Smooth muscle cell of the brain vasculature (primary cell): ENCODE data around the gene EFCAB10.
"Not testable (repeated sequence)": the region's sequence is repeated elsewhere in the genome, so short reads cannot be mapped to it uniquely, and the experiment has no call there.

ENCODE experiments used
- DNase-seq: peaks from one replicate; pipeline ENCODE4 v3.0.0-alpha.2; 2012; ENCODE audit warnings: low read depth, low spot score

The EFCAB10 gene

DNA sequence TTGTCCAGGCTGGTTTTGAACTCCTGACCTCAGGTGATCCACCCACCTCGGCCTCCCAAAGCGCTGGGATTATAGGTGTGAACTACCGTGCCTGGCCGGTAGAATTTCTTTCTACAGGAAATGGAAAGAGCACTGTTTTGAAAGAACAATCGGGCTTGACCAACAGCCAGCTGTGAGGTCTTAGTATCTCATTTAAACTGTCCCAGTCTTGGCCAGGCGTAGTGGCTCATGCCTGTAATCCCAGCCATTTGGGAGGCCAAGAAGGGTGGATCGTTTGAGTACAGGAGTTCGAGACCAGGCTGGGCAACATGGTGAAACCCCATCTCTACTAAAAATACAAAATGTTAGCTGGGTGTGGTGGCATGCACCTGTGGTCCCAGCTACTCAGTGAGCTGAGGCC lies 17.8 kb upstream of the EFCAB10 start:
- not testable (repeated sequence) for DNase-seq

DNA sequence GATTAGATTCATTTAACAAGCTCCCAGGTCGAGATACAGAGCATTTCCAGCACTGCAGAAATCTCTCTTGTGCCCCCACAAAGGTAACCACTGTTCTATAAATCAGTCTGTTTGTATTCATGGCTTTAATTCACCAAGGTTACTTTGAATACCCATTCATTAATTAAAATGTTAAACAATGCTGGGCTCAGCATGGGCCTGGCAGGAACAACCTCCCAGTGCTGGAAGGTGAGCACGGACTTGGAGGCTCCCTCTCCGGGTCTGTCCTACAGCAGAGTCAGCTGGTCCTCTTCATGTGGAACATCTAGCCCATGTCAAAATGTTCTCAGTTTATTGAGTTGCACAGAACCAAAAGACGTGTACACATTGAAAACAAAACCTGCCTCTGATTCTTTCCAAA lies 15.6 kb upstream of the EFCAB10 start:
- no peak for DNase-seq

DNA sequence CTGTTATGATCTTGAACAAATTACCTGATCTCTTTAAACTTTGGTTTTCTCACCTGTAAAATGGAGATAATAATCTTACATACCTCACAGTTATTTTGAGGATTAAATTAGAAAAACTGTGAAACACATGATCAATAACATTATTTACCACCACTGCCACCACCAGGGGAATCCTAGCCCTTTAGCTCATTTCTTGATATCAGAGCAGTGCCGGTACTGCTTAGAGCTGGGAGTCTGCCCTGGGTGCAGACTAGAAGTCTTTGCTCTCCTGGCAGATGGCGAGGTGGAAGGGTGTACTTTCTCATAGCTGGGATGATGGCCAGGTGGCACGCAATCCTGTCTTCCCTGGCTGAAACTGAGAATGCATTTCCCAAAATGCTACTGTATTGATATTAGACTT lies 12.7 kb upstream of the EFCAB10 start:
- no peak for DNase-seq

DNA sequence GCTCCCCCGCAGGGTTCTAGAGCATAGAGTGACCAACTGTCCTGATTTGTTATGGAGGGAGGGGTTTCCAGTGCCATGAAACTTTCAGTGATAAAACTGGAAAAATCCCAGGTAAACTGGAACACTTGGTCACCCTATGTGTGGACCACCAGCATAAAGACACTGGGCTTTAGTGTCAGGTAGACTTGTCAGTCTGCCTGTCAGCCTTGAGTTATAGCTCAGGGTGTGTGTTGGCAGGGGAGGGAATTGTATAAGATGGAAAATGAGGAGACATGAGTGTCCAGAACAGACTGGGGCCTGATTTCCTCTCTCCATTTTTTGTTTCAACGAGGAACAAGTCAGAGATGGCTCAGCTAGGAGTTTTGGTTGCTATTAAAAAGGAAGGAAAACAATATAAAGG lies 10.2 kb upstream of the EFCAB10 start:
- no peak for DNase-seq

DNA sequence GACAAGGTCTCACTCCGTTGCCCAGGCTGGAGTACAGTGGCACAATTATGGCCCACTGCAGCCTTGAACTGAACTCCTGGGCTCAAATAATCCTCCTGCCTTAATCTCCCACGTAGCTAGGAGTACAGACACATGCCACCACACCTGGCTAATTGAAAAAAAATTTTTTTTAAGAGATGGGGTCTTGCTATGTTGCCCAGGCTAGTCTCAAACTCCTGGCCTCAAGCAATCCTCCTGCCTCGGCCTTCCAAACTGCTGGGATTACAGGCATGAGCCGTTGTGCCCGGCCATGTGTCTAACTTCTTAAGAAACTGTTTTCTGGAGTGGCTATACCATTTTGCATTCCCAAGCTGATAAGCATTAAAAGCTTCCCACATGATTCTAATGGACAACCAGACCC lies 9.5 kb upstream of the EFCAB10 start:
- no peak for DNase-seq

DNA sequence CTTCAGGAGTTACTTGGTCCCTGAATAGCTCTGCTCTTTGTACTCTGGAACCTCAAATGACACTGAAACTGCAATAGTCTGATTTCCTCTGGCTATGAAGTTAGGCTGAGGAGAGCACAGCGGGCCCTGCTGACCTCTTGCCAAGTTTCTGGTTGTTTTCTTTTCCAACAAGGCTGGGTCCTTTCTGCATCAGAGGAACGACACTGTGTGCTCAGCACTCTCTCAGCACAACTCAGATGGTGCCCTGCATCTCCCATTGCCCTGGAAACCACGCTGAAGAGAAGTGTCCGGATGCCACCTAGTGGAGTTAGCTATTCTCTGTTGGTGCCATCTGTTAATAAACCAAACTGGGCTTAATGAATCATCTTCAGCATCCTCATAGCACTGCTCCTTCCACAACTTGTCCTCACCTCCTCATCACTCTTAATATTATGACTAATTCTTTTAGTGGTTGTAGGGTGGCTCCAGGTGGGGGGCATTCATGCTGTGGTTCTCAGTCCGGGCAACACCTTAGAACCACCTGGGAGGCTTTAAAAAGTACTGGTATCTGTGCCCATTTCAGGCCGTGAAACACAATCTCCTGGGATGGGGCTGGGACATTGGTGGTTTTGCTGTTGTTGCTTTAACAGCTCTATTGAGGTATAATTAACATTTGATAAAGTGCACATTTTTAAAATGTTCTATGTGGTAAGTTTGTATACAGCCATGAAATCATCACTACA lies 8.2 kb upstream of the EFCAB10 start:
- peak; percentile 73 for DNase-seq

DNA sequence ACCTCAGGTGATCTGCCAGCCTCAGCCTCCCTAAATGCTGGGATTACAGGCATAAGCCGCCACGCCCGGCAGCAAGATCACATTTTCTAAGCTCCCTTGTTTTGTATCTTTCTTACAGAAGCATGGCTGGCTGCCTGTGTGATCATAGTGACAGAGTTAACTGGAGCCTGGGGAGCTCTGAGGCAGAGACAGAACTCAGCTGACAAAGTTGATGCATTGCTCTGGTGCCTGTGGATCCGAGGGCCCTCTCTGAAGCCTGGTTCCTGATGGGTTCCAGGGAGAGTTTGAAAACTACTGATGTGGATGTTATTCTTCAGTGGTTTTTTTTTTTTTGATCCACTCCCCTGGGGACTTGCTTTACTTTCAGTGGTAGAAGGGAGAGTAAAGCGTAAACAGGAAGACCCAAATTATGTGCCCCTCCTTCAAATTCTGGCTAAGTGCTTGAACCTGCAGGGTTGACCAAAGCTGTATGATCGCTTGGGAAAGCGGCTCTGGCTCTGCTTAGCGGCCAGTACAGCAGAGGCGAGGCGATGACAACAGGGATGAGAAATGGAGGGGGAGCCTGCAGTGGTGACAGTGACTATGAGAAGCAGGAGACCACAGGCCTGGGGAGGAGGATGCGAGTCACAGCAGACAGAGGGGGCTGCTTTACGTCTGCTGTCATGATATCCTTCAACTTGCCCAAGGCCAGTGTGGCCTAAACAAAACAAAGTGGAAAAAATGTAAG lies 6.8 kb upstream of the EFCAB10 start:
- no peak for DNase-seq

DNA sequence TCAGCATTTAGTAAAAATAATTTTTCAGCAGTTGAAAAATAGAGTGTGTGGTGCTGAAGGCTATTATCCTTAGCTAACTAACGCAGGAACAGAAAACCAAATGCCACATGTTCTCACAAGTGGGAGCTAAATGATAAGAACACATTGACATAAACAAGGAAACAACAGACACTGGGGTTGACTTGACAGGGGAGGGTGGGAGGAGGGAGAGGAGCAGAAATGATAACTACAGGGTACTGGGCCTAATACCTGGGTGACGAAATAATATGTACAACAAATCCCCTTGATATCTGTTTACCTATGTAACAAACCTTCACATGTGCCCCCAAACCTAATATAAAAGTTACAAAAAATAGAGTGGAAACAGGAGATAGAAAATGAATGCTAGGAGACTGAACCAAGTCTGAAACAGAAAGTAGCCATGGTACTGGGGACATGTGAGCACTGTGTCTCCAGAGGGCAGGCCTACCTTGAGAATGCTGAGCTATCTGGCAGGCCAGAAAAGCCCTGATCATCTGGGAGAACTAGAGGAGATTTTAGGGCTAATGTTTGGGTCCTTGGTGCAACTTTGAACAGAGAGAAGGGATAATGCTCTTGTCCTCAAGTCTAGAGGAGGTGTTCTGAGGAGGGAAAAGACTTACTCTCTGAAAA lies 4.7 kb upstream of the EFCAB10 start:
- no peak for DNase-seq

DNA sequence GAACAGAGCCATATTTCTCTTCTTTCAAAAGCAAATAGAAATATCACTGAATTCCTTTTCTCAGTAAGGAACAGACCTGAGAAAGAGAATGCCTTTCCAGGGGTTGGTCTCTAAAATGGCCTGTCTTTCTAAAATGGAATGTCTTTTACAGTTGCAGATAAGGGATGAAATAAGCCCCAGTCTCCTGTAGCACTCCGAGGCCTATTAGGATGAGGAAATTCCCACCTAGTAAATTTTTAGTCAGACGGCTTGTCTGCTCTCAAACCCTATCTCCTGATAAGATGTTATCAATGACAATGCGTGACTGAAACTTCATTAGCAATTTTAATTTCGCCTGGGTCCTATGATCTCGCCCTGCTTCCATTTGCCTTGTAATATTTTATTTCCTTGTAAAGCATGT lies 2.9 kb upstream of the EFCAB10 start:
- no peak for DNase-seq

DNA sequence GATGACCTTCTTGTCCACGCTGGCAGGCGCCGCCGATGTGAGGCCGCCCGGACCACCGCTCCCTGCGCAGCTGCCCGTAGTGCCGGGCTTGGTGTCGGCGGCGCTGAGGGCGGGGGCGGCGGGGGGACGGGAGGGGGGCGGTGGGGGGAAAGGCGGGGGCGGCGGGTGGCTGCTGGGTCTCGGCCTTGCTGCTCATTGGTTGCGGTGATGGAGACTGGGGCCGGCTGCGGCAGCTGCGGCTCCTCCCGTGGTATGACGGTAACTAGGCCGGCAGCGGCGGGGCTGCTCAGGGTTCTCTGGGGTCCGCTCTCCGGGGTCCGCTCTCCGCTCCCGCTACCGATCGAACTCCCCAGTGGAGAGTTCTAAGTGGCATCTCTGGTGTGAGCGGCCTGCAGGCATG lies 1.8 kb upstream of the EFCAB10 start:
- no peak for DNase-seq

DNA sequence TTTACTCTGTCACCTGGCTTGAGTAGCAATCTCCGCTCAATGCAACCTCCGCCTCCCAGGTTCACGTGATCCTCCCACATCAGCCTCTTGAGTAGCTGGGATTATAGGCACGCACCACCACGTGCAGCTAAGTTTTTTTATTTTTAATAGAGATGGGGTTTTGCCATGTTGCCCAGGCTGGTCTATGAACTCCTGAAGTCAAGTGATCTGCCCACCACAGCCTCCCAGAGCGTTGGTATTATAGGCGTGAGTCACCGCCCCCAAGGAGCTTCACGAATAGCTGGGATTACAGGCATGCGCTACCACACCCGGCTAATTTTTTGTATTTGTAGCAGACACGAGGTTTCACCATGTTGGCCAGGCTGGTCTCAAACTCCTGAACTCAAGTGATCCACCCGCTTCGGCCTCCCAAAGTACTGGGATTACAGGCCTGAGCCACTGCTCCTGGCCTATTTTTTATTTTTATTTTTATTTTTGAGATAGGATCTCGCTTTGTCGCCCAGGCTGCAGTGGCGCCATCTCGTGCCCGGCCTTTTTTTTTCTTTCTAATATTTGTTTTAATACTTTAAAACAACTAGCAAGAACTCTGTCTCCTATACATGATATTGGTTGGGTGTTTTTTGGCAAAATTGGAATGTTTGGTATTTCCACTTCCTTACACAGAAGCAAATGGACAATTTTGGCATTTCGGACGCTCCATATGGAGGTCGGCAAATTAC lies 1.1 kb downstream of the EFCAB10 start:
- no peak for DNase-seq

DNA sequence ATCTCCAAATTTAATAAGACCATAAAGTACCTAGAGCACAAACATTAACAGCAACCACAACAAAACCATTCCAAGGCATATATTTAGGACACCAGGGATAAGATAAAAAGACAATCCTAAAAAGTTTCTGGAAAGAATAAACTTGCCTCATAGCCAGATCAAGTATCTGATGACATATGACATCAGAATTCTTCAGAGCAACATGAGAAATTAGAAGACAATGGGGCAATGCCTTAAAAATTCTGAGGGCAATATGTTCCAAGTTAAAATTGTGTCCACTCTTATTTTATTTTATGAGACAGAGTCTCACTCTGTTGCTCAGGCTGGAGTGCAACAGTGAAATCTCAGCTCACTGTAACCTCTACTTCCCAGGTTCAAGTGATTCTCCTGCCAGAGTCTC lies 2.8 kb downstream of the EFCAB10 start:
- DNase-seq = no peak

DNA sequence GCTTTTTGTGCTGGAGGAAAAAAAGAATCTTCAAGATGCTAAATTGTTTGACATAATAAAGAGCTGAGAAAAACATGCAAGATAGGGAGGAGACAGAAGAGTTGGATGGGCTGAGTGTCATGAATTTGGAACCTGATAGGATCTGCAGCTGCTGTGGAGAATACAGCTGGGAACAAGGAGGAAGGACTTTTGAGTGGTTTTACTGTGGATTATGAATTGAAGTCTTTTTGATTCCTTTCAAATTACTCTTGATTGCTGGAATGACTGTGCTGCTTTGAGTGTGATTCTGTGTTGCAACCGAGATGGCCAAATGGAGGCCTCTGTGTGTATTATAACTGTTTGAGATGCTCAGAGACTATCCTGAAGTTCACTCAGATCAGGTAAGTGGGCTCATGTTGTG lies 4.0 kb downstream of the EFCAB10 start:
- no peak for DNase-seq

DNA sequence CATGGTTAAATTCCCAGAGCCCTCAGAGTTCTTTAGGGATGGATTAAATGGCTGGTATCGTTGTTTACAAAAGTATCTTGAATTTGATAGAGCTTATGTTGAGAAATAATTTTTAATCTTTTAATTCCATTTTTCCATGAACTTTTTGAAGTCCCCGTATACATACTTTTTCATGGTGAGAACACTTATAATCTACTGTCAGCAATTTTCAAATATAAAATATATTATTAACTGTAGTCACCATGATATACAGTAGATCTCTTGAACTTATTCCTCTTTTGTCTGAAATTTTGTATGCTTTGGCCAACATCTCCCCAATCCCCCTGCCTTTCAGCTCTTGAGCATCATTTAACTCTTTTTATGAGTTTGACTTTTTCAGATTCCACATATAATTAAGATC lies 9.4 kb downstream of the EFCAB10 start:
- no peak for DNase-seq

DNA sequence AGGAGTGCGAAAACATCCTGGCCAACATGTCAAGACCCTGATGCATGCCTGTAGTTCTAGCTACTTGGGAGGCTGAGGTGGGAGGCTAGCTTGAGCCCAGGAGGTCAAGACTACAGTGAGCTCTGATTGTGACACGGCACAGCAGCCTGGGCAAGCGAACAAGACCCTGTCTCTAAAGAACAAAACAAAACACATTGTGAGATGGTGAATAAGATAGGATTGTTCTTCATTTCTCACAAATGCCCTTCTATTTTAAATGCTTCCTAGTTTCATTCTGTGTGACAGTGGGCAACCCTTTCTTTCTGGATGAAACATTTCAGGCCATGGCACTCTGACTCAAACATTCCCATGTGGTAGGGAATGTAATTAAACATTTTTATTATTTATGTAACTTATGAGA lies 13.5 kb downstream of the EFCAB10 start:
- no peak for DNase-seq

DNA sequence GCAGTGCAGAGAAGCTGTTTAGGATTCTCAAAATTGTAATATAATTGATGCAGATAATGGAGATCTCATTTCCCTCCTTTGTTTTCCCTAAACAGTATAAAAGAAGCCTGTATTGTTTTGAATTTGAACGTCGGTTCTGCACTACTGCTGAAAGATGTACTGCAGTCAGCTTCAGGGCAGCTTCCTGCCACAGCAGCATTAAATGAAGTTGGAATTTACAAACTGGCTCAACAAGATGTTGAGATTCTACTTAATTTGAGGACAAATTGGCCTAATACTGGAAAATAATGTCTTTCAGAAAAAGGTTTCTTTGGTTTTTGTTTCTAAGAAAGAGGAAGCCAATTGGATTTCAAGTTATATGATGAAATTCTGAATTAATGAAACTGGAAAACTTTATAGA lies 14.3 kb downstream of the EFCAB10 start:
- no peak for DNase-seq

DNA sequence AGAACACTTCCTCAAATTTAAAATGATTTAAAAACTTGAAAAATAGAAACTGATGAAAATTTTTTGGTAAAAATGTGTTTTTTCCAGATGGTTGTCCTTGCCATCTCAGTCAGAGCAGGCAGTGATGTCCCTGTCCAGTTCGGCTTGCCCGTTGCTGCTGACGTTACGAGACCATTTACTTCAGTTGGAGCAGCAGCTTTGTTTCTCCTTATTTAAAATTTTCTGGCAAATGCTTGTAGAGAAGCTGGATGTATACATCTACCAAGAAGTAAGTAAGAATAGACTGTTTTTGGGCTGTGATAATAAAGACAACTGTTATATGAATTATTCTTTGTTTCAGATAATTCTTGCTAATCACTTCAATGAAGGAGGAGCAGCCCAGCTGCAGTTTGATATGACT lies 16.1 kb downstream of the EFCAB10 start:
- DNase-seq = no peak

DNA sequence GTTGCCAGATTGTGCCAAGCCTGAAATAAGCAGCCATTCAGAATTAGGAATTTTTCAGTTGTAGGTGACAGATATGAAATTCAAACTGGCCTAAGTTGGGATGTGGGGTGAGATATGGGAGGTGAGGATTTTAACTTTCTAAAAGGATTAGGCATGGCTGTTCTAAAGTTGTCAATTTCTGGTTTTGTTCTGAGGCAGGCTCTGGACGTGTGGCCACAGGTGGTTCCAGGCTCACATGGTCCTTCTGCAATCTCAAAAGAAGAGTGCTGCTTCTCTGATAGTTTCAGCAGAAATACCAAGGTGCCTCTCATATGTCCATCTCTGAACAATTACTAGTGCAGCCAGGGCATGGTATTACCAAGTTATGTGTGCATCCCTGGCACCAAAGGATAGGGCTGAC lies 21.4 kb downstream of the EFCAB10 start:
- no peak for DNase-seq

DNA sequence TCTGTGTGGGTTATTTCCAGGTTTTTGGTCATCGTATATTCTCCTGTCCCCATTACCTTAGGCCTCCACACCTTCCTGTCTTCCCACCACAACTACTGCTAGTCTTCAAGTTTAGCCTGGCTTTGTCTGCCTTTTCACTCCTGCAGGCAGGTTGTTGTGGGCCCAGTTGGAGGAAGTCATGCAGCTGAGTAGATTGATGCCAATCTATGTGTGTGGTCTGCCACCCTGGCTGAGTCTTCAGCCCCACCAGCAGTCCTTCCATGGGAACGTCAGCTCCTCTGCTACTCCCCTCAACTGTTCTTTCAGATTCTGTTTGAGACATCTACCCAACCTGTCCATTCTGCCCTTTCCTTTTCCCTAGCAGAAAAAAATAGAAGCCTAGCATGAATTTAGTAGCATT lies 43.0 kb downstream of the EFCAB10 start:
- no peak for DNase-seq

DNA sequence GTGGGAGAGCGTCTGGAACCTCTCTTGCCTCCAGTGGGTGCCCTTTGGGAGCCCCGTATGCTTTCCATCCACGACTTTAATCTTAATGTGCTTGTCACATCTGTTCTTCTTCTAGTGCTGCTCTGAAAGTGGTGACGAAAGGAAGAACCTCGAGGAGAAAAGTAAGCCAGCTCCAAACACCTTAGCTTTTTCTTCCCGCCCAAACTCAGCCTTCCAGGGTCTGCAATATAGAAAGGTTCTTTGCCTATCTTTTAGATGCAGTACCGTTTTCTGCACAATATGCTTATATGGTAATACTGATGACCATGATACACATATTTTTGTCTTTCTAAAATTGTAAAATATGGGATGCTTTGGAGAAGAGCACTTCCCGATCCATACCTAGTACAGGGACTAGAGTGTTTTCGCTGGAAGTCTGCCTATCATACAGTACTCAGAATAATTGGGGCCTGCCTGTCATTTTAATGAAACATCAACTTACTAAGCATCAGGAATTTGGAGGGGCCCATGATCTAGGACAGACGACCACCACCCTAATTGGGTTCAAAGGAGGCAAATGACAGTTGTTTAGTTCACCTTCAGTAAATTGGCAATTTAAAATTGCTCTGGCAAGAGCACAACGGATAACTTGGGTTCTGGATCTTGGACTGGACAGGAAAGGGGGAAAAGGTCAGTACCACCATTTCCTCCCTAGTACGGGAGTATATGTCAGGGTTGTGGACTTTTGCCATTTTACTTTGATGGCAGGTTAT lies 48.4 kb downstream of the EFCAB10 start:
- DNase-seq = no peak

DNA sequence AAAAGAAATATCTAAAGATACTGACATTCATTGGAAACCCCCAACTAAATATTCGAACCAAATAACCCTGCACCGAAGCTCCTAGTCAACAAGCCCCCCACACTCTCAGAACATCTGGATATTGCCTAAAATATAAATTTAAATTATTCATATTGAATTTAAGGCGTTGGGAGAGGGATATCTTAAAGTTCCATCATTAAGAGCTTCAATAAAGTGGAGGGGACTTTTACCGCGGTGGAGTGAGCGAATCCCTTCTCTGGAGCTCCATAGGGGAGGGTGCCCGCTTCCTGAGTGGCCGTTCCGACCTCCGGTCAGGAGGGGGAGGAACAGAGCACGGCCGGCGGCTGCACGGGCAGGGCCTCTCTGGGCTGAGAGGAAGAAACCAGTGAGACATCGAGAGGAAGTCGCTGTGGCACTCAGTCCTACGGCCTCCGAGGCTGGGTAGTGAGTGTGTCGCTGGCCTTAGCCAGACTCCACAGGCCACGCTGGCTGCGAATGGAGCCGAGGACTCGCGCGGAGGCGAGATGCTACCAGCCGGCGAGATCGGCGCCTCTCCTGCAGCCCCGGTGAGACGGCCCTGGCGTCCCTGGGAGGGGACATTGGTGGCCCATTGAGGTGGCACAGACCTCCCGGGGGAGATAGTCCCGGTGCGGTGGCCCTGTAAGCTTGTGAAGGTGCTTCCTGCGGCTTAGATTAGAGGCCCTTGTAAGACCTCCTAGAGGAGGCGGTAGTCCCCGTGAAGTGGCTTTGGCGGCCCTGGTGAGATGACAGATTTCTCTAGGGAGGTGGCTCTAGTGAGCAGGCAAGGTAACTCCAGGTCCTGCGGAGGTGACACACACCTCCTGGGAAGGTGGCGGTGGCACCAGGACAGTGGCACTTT lies 49.3 kb downstream of the EFCAB10 start, which contains the start of gene RINT1:
Gene RINT1, plus strand, starts transcription at position 410 of the 880 bp plus-strand sequence. Its CDS starts 115 bp downstream, at position 525.
- peak; percentile 65 for DNase-seq
